ENCODE results near the gene RPS8. TPM values are rescaled to one million over a fixed set of nuclear protein-coding genes. Genes with fewer than 3 reads are reported as not detected.
A peak's percentile ranks its signal among the peaks of the same experiment; 100 is the strongest.

The RPS8 gene
- total RNA-seq, 2 experiments from 2014 or later = 3,218 to 3,314 TPM

- ChIA-PET POLR2A (interaction anchor here (1.1 to 12.0 kb wide), 7 partner anchors 7 to 85 kb away, joined by 3 to 214 read pairs (median 99); partner anchors contain the start of genes BEST4, PLK3, RNU5D-1 and RPS8), CTCF (no interaction called here)
- intact Hi-C loops (cut with micrococcal nuclease) = loop anchor here (10.0 kb wide), 1 partner anchor 498 kb away; no protein-coding TSS in a partner anchor
- Mint-ChIP-seq H3K27ac (peak within 1 kb of the TSS; percentile 99), H3K9me3 (no peaks in the 10 kb centered on the region), H3K27me3 (no peaks in the 10 kb centered on the region), H3K4me3 (peak within 1 kb of the TSS; percentile 55), H3K36me3 (ENCODE audit: low read depth) (peaks cover 51% of the 10 kb centered on the region), H3K4me1 (ENCODE audit: low read depth) (peaks cover 90% of the 10 kb centered on the region)
- ATAC-seq = peak; percentile 8
- TF ChIP-seq CTCF (IDR thresholded peaks at IDR 0.05) = no peak
- no peak for DNase-seq
Measured at GRCh38 chr1:44806704-44807363, 31.5 kb downstream of the RPS8 start, which contains the start of gene DYNLT4. DYNLT4 (minus strand) TSS chr1:44807351; CDS start chr1:44806668, 683 bp downstream.

- intact Hi-C loops (cut with micrococcal nuclease) = loop anchor here (2.0 to 10.0 kb wide), 2 partner anchors 77 to 497 kb away; partner anchors contain the start of gene RNU5D-1
- Mint-ChIP-seq H3K27me3 (no peaks in the 10 kb centered on the region), H3K36me3 (ENCODE audit: low read depth) (peaks cover 48% of the 10 kb centered on the region), H3K27ac (peak overlapping the region; percentile 99), H3K4me1 (ENCODE audit: low read depth) (peaks cover 89% of the 10 kb centered on the region), H3K4me3 (peak overlapping the region; percentile 55), H3K9me3 (no peaks in the 10 kb centered on the region)
- CTCF ChIA-PET = interaction anchor here (0.7 to 4.4 kb wide), 6 partner anchors 9 to 496 kb away, joined by 3 to 51 read pairs (median 13); partner anchors contain the start of genes PLK3 and RNU5D-1
- DNase-seq = peak; percentile 97
- peak; percentile 59 for ATAC-seq
- no peak for TF ChIP-seq CTCF (IDR thresholded peaks at IDR 0.05)
- POLR2A ChIA-PET = interaction anchor here (1.1 to 12.0 kb wide), 9 partner anchors 8 to 533 kb away, joined by 3 to 214 read pairs (median 69); partner anchors contain the start of genes BEST4, MUTYH, PLK3 and RNU5D-1
Measured at GRCh38 chr1:44807364-44808062, 32.2 kb downstream of the RPS8 start.

GRCh38 chr1:44808063-44808937 is 33.0 kb downstream of the RPS8 start, which contains the start of gene BTBD19:
BTBD19 (plus strand) TSS chr1:44808523; CDS start chr1:44808821, 298 bp downstream.
- no peak for TF ChIP-seq CTCF (IDR thresholded peaks at IDR 0.05)
- intact Hi-C loops (cut with micrococcal nuclease) = loop anchor here (2.0 to 10.0 kb wide), 2 partner anchors 77 to 497 kb away; partner anchors contain the start of gene RNU5D-1
- H3K4me3 Mint-ChIP-seq = peak within 1 kb of the TSS; percentile 55
- H3K27me3 Mint-ChIP-seq = no peaks in the 10 kb centered on the region
- peaks cover 40% of the 10 kb centered on the region for H3K36me3 Mint-ChIP-seq (ENCODE audit: low read depth)
- DNase-seq = peak; percentile 88
- ATAC-seq = peak; percentile 56
- ChIA-PET CTCF (interaction anchor here (0.7 to 4.4 kb wide), 9 partner anchors 10 to 495 kb away, joined by 3 to 51 read pairs (median 6); partner anchors contain the start of genes PLK3 and RNU5D-1), POLR2A (interaction anchor here (0.6 to 12.0 kb wide), 14 partner anchors 9 to 714 kb away, joined by 3 to 214 read pairs (median 8); partner anchors contain the start of genes BEST4, HECTD3, MUTYH and PLK3)
- no peaks in the 10 kb centered on the region for H3K9me3 Mint-ChIP-seq
- H3K27ac Mint-ChIP-seq = peak within 1 kb of the TSS; percentile 99
- H3K4me1 Mint-ChIP-seq (ENCODE audit: low read depth) = peaks cover 82% of the 10 kb centered on the region
